Prostate gland (tissue), 2 donors: Measurements from ENCODE around the gene ANKS1B.

Experiments
- CTCF ChIP-seq, 4 experiments: fragments of 200-600 bp in 2 of 4; fragments of 450-650 bp in 2 of 4; sonication (generic) in 2 of 4; IDR thresholded peaks; 1 replicate in 3 of 4; 2 replicates in 1 of 4; pipeline ENCODE4 v1.5.1; 2016 to 2019; ENCODE audit warnings: antibody characterized with exemption in 4 of 4, mild to moderate bottlenecking in 2 of 4, moderate library complexity in 2 of 4
- POLR2A ChIP-seq: fragments of 450-650 bp; IDR thresholded peaks from one replicate; pipeline ENCODE4 v1.6.1; 2016; ENCODE audit warnings: antibody characterized with exemption, mild to moderate bottlenecking
- POLR2AphosphoS5 ChIP-seq: sonication (generic); formaldehyde crosslinking; IDR thresholded peaks from one replicate; pipeline ENCODE4 v1.6.1; 2017; ENCODE audit warnings: antibody characterized with exemption

GRCh38 chr12:98901189-98901588 lies 1083.5 kb downstream of the ANKS1B start:
- TF ChIP-seq CTCF (IDR thresholded peaks at IDR 0.05) (no peak), POLR2AphosphoS5 (no peak), POLR2A (no peak)
